ENCODE measurements around the gene BLTP3B. TPM values are rescaled to one million over a fixed set of nuclear protein-coding genes. Genes with fewer than 3 reads are reported as not detected.

The BLTP3B gene
- total RNA-seq, 2 experiments from 2014 or later: 53.1 to 53.9 TPM

Small RNAs within 50 kb of the gene (microRNA-seq; reads per million reads assigned to microRNA genes)
- not detected for gene MIR1827 (ENCODE audit: borderline microRNAs expressed, borderline number of aligned reads, borderline replicate concordance)

Other genes with a start within 250 kb of the BLTP3B start
- gene ANKS1B, start 157.9 kb downstream of the BLTP3B start, total RNA-seq: 1 to 10 TPM in 1 of 2 experiments, under 1 TPM in 1; 0.97 to 1.0 TPM
- 10 to 100 TPM; 58.3 to 60.3 TPM for gene ACTR6, start 57.9 kb upstream of the BLTP3B start, total RNA-seq
- gene DEPDC4, start 124.2 kb upstream of the BLTP3B start, total RNA-seq: 1 to 10 TPM; 2.4 to 3.5 TPM
- 10 to 100 TPM; 24.5 to 26.7 TPM for gene SCYL2, start 124.3 kb upstream of the BLTP3B start, total RNA-seq
- gene SLC17A8, start 214.2 kb upstream of the BLTP3B start, total RNA-seq: not detected

All from activated CD4-positive, alpha-beta memory T cell treated with anti-CD3 and anti-CD28 coated beads for 36 hours (primary cell).